Prostate gland (tissue), 2 donors: ENCODE measurements around the gene TPSD1.

Experiments used
- POLR2A ChIP-seq: fragments of 450-650 bp; IDR thresholded peaks from one replicate; pipeline ENCODE4 v1.6.1; 2016; ENCODE audit warnings: antibody characterized with exemption, mild to moderate bottlenecking
- POLR2AphosphoS5 ChIP-seq: sonication (generic); formaldehyde crosslinking; IDR thresholded peaks from one replicate; pipeline ENCODE4 v1.6.1; 2017; ENCODE audit warnings: antibody characterized with exemption
- TF ChIP-seq, protein P1 (sequence below), 4 experiments: fragments of 200-600 bp in 2 of 4; fragments of 450-650 bp in 2 of 4; sonication (generic) in 2 of 4; IDR thresholded peaks; 1 replicate in 3 of 4; 2 replicates in 1 of 4; pipeline ENCODE4 v1.5.1; 2016 to 2019; ENCODE audit warnings: antibody characterized with exemption in 4 of 4, mild to moderate bottlenecking in 2 of 4, moderate library complexity in 2 of 4

DNA sequence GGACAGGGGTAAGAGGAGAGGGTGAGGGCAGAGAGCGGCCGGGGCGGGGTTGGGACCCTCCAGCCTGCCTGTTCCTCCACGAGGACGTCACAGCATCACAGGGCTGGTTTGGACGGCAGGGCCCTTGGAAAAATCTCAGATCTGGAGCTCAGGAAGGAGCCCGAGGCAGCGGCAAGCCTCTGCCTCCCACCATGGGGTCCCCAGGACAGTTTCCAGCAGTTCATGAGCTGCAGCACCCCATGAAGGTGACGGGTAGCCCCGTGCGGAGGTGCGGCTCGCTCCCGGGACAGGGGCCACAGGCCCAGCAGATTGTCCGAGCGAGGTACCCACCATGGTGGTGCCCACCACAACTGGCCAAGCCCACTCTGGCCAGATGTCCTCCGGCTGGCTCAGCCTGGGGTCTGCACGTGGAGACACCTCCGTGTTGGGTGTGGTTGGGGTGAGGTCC, 21.3 kb downstream of the TPSD1 start:
- TF ChIP-seq, protein P1, sequence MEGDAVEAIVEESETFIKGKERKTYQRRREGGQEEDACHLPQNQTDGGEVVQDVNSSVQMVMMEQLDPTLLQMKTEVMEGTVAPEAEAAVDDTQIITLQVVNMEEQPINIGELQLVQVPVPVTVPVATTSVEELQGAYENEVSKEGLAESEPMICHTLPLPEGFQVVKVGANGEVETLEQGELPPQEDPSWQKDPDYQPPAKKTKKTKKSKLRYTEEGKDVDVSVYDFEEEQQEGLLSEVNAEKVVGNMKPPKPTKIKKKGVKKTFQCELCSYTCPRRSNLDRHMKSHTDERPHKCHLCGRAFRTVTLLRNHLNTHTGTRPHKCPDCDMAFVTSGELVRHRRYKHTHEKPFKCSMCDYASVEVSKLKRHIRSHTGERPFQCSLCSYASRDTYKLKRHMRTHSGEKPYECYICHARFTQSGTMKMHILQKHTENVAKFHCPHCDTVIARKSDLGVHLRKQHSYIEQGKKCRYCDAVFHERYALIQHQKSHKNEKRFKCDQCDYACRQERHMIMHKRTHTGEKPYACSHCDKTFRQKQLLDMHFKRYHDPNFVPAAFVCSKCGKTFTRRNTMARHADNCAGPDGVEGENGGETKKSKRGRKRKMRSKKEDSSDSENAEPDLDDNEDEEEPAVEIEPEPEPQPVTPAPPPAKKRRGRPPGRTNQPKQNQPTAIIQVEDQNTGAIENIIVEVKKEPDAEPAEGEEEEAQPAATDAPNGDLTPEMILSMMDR (IDR thresholded peaks at IDR 0.05): no peak
- no peak for TF ChIP-seq POLR2AphosphoS5
- TF ChIP-seq POLR2A: no peak
